NCI-H2227 (cell line): Measurements from ENCODE around the gene CEMIP.
A peak's percentile ranks its signal among the peaks of the same experiment; 100 is the strongest.

Experiments
- DNase-seq: peaks from one replicate; lab custom pipeline; 2025; ENCODE audit not compliant: unreplicated experiment; lab: John Stamatoyannopoulos, UW

The CEMIP gene

DNA sequence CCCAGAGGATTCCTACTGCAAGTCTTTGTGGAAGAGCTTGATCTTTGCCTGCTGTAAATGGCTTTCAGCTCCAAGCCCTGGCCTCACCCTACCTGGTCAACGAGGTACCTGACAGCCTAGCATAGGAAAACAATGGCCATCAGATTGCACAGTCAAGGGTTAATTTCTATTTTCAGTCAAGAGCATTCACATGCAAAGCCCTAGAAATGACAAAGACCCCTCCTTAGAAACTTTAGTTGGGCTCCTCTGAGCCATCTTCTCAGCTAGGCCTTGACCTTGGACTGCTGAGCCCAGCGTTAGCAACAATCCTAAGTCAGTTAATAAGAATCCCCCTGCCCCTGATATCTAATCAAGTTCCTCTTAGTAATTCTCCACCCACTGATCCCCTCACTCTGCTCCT is 192.0 kb downstream of the CEMIP start:
- no peak for DNase-seq

DNA sequence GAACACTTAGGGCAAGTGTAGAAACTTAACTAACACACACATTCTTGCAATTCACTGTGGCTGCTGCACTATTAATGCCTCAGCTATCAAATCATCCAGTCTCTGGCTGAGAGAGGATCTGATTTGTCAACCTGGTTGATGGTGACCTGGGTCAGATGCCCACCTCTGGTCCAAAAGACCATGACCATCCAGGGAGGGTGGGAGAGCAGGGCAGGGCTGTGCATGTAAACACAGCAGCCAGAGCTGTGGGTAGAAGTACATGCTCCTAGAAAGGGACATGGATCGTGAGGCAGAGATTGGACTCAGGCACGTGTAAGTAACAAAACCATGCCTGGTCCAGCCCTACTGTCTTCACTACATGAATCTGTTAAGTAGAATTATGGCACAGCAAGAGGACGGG is 193.1 kb downstream of the CEMIP start:
- DNase-seq = no peak

DNA sequence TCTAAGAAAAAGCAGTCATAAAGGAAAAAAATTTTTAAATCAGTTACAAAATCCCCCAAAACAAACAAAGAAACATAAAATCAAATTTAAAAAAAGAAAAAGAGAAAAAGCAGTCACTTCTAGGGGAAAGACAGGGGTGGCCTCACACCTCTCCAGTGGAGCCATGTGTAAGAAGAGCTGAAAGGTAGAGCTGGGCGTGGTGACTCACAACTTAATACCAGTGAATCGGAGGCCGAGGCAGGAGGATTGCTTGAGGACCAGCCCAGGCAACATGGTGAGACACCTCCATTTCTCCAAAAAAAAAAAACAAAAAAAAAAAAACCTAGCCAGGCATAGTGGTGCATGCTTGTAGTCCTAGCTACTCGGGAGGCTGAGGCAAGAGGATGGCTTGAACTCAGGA is 195.7 kb downstream of the CEMIP start:
- DNase-seq = no peak

DNA sequence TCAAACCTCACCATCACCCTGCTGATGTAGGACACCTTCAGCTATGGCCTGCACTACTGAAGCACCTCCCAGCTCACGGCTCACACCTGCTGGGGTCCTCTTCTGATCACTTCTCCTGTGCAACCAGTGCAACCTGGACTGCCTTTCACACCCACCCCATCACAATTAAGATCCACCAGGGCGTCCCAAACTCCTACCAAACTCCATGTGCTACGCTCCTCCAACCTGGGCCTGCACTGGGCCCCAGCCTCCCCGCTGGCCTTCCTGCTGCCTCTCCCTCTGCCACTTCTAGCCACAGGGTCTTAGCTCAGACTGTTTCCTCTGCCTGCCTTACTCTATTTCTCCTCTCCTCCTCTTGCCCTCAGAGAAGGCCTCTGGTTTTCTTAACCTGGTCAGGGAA is 197.7 kb downstream of the CEMIP start:
- DNase-seq = no peak

DNA sequence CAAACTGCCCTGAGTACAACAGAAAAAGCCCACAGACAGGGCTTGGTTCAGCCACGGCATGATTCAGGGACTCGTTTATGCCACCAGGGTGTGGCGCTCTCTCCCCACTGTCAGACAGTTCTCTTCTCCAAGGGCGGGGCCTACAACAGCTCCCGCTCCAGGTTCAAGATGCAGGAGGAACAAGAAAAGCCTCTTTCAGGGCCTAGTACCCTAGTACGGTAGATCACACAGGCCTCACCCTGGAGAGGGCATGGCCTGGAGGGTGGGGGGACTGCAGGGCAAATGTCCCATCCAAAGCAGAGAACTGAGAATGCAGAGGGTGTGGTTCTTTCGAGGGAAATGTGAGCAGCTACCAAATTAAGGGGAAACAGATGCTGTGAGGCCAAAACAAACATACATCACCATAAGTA is 198.5 kb downstream of the CEMIP start:
- peak; percentile 50 for DNase-seq

DNA sequence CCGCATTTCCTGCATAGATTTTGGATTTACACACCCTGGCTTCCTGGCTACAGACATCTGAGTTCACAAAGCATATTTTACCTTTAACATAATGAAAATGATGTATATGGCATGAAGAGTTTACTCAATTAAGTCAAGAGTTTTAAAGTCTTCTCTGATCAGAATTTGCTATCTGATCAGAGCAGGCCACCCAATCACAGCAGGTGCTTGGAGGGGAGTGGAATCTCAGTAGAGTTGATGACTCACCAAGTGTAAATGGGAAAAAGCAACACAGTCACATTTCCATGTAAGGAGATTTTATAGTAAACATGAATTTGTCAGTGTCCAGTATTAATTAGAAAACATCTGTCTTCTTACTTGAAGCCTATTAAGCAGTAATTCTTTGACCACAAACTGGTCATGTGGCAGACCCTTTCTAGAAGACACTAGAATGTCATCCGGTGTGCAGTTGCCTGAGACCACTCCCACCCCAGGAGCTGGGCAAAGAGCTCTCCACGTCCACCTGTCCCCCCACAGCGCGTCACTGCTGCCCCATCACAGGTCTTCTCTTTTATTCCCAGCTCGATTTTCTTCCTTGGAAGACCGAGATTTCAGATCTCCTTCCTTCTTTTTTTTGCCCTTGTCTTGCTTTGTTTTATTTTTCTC is 199.6 kb downstream of the CEMIP start:
- no peak for DNase-seq

DNA sequence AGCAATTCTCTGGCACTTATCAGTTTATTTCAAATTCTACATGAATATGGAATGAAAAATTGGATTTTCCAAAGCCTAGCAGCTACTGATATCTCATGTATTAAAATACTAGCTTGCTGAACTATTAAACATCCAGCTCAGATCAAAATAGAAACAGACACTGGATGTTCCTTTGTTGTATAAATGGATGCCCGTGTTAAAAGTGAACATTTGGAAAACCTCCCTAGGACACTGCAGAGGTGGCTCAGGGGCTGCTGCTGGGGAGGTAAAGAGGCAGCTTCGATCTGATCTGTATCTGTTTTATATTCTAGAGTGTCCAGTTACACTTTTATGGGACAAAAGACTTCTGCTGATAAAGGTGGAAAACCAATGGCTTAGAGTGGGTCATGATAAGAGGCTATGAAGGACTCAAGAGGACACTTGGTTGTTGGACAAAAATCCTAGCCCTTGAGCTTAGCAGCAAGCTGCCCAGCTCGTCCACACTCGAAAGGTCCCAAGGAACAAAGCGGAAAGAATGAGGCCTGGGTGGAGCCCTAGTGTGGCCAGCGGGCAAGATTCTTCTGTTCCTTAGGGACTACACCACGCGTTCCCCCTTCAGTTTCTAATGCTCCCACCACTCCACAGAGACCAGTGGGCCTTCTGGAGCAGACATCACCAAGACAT is 200.5 kb downstream of the CEMIP start:
- DNase-seq = no peak

DNA sequence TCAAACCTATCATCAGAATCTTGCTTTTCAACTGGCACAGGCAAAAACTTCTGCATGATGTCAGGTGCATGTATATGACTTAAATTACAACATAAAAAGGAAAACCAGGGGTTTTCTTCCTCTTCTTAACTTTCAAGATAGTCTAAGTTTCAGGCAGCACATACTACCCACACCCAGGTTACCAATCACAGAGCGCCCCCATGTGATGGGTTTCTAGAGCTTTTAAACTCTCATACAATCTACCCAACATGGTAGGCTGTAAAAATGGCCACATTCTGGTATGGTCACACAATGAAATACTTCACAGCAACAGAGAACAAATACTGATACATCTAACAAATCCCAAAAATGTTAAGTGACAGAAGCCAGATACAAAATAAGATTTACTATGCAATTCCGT is 203.0 kb downstream of the CEMIP start:
- no peak for DNase-seq

DNA sequence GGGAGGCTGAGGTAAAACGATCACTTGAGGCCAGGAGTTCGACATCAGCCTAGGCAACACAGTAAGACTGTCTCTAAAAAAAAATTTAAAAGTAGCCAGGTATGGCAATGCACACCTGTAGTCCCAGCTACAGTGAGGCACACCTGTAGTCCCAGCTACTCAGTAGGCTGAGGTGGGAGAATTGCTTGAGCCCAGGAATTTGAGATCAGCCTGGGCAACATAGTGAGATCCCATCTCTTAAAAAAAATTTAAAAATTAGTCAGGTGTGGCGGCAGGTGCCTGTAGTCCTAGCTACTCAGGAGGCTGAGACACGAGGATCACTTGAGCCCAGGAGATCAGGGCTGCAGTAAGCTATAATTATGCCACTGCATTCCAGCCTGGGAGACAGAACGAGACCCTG is 203.7 kb downstream of the CEMIP start:
- no peak for DNase-seq

DNA sequence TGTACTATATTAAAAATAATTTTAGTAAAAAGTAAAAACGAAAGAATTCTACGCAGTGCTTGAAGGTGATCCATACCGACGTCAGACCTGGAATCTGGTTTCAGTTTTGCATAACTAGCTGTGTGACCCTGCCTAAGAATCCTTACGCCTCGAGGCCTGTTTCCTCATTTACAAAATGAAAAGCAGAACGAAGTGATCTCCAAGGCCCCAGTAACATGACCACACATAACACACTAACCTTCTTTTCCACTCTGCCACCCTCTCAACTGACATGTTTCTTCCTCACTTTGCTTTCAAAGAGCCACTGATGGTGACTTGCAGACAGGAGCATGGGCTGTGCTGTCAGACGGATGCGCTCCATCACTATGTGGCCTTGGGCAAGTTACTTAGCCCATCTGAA is 205.7 kb downstream of the CEMIP start:
- DNase-seq = no peak

DNA sequence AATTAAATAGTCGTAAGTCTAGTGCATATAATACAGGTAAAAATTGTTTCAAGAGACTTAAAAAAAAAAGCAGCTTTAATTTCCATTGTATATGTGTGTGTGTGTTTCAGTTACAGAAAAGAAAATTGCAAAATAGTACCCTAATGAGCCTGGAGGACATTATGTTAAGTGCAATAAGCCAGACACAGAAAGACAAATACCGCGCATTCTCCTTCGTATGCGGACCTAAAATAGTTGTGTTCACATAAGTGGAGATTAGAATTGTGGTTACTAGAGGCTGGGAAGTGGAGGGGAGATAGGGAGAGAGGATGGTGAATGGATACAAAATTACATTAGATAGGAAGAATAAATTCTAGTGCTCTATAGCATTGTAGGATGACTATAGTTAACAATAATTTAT is 206.8 kb downstream of the CEMIP start:
- DNase-seq = no peak

DNA sequence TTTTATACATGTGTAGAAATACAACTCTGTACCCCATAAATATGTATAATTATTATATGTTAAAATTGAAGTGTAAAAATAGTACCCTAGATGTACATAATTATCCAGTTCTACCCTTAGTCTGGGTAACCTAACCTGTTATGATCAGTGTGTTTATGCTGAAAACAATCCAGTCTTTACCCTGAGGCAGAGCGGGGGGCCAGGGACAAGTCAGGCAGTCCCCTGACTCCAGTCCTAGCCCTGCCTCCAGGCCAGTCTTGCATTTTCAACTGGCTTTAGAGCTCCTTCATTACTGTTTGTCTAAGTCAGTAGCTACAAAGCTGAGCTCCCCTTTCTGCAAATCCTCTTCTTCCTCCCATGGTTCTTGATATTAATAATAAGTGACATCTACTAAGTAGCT is 207.3 kb downstream of the CEMIP start:
- no peak for DNase-seq

DNA sequence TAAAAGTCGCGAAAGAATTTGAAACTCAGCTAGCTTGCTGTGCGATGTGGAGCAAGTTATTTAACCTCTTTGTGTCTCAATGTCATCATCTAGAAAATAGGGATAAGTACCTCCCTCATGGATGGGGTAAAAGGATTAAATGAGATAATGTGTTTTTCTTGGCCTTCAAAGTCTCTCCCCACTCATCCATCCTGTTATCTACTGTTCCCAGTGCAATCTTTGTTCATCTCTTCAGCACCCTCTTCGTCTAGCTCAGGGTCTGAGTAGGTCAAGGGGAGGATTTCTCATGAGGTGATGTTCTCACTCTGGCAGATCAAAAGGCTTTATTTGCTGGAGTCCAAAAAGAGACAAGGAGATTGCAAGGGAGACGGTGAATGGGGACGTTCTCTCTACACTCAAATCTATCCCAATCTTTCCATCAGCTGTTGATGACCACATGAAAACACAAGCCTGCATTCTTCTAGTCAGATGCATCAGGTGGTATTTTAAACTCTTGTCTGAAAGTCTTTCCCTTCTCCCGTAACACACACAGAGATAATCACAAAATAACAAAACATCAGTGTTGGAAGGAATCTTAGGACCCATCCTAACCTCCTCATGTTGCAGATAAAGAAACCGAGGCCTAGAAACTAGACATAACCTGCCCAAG is 209.1 kb downstream of the CEMIP start:
- no peak for DNase-seq

DNA sequence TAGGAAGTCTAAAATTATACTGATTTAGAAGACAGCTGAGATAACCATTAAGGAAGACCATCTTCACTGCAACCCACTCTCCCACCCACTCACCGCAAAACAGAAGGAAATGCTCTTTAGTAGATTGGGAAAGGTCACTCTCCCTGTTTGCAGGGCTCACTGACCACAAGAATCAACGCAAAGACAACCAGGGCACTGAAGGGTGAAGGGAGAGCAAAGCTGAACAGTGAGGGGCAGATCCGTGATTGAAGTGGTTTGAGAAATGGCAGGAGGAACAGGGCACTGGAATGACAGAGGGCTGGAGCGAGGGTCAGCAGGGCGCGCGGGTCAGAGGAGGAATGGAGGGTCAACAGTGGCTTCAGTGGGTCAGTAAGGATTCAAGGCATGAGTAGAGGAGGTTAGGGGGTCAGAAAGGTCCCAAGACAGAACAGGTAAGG is 209.9 kb downstream of the CEMIP start:
- no peak for DNase-seq

DNA sequence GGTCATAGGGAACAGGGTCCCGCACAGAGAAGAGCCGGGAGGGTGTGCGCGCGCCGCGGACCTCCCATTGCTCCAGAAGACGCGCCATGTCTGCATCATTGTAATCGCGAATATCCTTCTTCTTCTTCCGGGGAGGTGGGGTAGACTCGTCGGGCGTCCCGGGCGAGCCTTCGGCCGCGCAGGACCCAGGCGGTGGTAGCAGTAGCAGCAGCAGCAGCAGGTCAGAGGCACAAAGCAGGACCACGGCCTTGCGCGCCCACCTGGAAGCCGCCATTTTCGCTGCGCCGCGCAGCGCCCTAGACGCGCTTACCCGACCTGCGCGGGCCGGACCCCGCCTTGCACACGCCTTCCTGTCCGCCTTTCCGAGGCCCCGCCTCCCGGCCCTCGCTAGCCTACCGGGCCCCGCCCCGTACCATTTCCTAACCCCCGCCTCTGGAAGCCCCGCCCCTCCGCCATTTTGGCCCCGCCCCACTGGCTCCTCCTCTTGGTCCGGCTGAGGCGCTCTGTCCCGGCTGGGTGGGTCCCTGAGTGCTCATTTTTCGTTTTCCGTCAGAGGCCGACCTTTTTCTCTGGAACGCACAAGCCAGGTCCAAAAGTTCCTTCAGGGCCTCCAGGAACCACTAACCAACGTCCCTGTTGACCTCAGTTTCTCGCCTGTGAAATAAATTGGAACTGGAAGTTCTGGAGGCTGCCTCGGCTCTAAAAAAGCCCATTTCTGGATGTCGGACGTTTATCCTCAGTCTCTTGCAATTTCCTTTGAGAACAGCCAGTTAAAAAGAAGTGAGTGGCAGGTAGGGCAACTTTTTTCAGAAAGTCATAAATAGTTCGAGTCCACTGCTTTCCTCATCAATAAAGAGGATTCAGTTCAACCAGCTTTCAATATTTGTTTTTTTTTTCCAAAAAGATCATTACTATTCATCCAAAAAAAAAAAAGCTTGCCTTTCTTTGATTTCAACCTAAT is 210.6 kb downstream of the CEMIP start, which contains the start of gene MESD:
TSS of gene MESD (minus strand) at position 302 of the 961 bp plus-strand sequence. CDS start at position 274, 28 bp downstream.
- DNase-seq = peak; percentile 93

DNA sequence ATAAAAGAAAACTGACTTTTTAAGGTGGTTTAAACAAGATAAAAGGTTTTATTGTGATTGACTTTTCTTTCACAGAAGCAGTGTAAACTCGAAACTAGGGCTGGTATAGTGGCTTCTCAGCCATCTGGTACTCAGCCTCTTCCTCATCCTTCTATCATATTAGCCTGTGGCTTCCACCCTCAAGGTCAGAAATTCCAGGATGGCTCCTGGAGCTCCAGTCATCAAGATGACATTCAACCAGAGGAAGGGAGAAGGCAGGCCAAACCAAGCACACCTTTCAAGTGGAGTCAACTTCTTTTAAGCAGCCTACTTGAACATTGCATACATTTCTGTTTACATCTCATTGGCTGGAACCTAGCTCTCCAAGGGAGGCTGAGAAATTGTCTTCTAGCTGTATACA is 211.8 kb downstream of the CEMIP start:
- no peak for DNase-seq

DNA sequence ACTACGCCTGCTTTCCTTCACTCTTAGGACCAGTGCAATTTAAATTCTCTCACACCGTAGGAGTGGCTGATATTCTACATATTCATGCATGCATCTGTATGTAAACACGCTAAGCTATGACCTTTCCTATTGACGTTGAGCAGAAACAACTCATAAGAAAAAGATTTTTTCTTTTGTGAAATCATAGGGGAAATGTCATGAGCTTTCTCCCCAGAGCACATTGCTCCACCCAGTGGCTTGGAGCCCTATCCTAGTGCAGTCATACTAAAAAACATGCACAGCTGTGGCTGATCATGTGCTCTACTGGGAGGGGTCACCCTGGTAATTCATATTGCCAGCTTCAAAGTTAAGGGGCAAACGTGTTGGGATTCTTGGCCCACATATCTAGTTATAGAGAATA is 212.3 kb downstream of the CEMIP start:
- DNase-seq = no peak

DNA sequence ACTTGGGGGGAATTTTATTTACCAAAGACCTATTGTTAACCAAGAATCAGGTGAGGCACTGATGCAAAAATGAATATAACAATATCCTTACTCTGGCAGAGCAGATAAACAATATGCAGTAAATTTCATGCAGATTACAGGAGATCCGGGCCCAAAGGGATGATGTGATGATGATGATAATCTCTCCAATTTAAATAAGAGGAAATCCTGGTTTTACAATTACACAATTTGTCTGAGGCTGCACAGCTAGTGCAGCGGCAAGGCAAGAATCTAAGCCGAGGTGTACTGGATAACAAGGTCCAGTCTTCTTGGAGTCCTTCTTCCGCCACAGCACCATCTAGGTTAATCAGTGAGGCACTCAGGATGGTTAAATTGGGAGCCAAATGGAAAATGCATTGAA is 212.8 kb downstream of the CEMIP start:
- DNase-seq = no peak

DNA sequence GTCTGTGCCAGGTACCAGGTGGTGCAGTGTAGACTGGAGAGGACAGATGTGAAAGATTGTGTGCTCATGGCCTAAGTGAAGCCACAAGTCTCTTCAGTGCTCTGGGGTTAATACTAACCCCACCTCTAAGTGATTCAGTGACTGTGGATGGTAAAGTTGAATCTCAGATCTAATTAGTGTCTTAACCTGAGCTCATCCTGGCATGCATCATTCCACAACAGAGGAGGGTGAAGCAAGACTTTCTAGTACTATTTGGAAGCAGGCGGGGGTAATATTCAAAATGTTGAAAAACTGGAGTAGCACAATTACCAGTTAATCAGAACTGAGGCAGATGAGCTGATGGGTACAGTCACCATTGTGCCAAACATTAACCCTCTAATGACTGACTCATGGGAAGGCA is 213.3 kb downstream of the CEMIP start:
- no peak for DNase-seq

DNA sequence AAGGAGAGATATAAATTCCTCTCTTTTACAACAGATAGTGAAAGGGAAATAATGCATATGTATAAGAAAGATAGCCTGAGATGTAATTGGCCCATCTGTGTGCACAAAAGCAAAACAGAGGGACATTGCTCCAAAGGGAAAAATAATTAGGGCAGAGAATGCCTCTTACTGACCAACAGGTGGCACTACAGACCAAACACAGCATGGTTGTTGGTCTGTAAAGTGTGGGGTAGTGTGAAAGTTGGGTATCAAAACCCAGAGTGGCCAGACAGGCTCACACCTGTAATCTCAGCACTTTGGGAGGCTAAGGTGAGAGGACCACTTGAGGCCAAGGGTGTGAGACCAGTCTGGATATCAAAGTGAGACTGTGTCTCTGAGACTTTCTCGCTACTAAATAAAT is 217.1 kb downstream of the CEMIP start:
- DNase-seq = peak; percentile 4

DNA sequence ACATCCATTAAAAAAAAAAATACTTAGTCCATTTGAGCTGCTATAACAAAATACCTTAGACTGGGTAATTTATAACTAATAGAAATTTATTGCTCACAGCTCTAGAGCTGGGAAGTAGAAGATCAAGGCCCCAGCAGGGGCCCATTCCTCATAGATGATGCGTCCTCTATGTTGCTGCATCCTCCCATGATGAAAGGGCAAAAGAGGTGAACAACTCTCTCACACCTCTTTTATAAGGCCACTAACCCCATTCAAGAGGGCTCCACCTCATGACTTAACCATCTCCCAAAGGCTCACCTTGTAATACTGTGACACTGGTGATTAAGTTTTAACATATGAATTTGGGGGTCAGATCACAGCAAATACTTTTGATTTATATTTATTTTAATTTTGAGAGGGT is 218.5 kb downstream of the CEMIP start:
- DNase-seq = no peak
